SK-N-MC (cell line): ENCODE measurements around the gene GIGYF2.

Experiments used
- EZH2 ChIP-seq: fragments of 200-600 bp; sonication (generic); IDR thresholded peaks from one replicate; pipeline ENCODE4 v1.6.1; 2017; ENCODE audit warnings: antibody characterized with exemption
- POLR2AphosphoS5 ChIP-seq: IDR thresholded peaks from 2 replicates; pipeline ENCODE4 v1.6.1; 2012; ENCODE audit warnings: mild to moderate bottlenecking, low read depth, low read length, borderline replicate concordance

DNA sequence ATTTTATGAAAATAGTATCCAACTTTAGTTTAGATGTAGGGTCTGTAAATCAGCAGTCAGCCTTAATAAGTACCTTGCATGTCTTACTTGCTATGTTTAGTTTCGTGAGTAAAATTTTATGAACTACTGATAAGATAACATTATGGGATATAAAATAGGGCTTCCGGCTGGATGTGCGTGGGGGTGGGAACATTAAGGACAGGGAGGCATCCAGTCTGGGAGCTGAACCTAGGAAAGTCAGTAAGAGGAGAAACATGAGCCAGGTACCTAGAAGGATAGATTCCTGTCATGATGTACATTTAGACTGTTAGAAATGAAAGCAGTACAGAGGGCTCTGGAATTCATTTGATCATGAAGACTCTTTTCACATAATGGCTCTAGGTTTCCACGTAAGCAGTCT lies 92.0 kb downstream of the GIGYF2 start:
- TF ChIP-seq EZH2 (no peak), POLR2AphosphoS5 (no peak)
